ENCODE data around the gene CRHR1. TPM values are rescaled to one million over a fixed set of nuclear protein-coding genes. Genes with fewer than 3 reads are reported as not detected.

The CRHR1 gene
- polyA plus RNA-seq, 1 of the 3 experiments (the other 2 are of a cell fraction), result 0.13 TPM

DNA sequence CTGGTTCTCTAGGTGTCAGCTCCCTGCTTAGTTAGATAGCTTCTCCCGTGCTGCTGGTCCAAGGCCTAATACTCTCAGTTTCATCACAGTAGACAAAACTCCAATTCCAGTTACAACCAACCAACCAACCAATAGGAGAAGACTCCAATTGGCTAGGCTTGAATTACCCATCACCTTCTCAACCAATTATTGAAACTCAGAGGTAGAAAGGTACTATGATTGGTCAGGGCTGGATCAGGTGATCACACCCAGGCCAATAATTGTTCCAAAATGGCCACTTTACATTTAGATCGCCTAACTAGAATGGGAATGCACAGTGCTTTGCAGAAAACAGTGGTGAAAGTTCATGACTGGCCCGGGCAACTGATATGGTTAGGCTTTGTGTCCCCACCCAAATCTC, 49.5 kb upstream of the CRHR1 start:
- Histone ChIP-seq H2AFZ (ENCODE audit: low read depth) (no peak overlapping the region), H3F3A (replicated peaks; ENCODE audit: insufficient read depth) (no peaks in the 10 kb centered on the region), H3K9ac (no peak overlapping the region), H3K36me3 (replicated peaks in 1 of 2; ENCODE audit: control insufficient read depth in 1 of 2, insufficient read depth in 2 of 2, low read length in 1 of 2) (peaks cover 0 to 8% of the 10 kb centered on the region in 2 experiments), H3K9me3 (no peaks in the 10 kb centered on the region), H3K27me3 (ENCODE audit: insufficient read depth) (no peaks in the 10 kb centered on the region), H3K9me2 (no peaks in the 10 kb centered on the region), H4K20me1 (ENCODE audit: insufficient read depth) (no peaks in the 10 kb centered on the region), H3K27ac (ENCODE audit: low read depth in 2 of 2, low read length in 1 of 2) (no peak overlapping the region), H3K4me2 (no peak overlapping the region), H3K4me1 (ENCODE audit: control insufficient read depth in 1 of 2, insufficient read depth in 2 of 2, low read depth in 1 of 2, low read length in 1 of 2) (no peaks in the 10 kb centered on the region), H3K4me3 (ENCODE audit: low read depth in 2 of 2, low read length in 1 of 2) (no peak overlapping the region), H3K79me2 (ENCODE audit: insufficient read depth) (no peaks in the 10 kb centered on the region)
- ChIA-PET POLR2A (no interaction called here), CTCF (interaction anchor here (1.7 to 2.4 kb wide), 3 partner anchors 13 to 97 kb away, joined by 6 to 10 read pairs (median 8); no protein-coding TSS in a partner anchor)
- DNase-seq, result no peak
- 12% methylated on average over 3 of the region's 3 CpGs for WGBS (ENCODE audit: low lambda C conversion rate)
- no peak for TF ChIP-seq MXI1 (IDR thresholded peaks at IDR 0.05; ENCODE audit: low read depth, low read length)
- TF ChIP-seq, protein P1, sequence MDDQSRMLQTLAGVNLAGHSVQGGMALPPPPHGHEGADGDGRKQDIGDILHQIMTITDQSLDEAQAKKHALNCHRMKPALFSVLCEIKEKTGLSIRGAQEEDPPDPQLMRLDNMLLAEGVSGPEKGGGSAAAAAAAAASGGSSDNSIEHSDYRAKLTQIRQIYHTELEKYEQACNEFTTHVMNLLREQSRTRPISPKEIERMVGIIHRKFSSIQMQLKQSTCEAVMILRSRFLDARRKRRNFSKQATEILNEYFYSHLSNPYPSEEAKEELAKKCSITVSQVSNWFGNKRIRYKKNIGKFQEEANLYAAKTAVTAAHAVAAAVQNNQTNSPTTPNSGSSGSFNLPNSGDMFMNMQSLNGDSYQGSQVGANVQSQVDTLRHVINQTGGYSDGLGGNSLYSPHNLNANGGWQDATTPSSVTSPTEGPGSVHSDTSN (IDR thresholded peaks at IDR 0.05), result no peak
- no peak for TF ChIP-seq EP300 (IDR thresholded peaks at IDR 0.05; ENCODE audit: borderline replicate concordance in 1 of 2, low read depth in 1 of 2, low read length in 1 of 2)

DNA sequence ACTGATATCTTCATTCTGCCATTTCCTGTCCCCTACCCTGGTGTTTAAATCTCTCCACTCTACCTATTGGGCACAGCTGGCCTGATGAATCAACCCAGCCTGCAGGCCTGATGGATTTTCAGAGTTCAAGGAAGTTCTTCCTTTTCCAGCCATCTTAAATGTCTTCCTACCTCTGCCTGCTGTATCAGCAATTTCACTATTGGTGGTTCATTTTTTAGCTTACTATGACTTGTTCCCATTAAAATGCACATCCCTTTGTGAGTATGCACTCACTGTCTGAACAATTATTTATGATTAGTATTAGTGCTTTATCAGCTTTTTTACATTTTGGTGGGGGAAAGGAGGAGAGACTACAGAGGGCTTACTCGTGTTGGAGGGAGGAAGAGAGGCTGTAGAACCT, 48.6 kb upstream of the CRHR1 start:
- ChIA-PET POLR2A (no interaction called here), CTCF (interaction anchor here (1.7 to 2.2 kb wide), 2 partner anchors 95 to 96 kb away, joined by 6 to 8 read pairs; no protein-coding TSS in a partner anchor)
- no peak for TF ChIP-seq YY1 (IDR thresholded peaks at IDR 0.05; ENCODE audit: low read depth)
- TF ChIP-seq SMC3 (IDR thresholded peaks at IDR 0.05; ENCODE audit: low read depth, low read length), result no peak
- TF ChIP-seq FOXM1 (IDR thresholded peaks at IDR 0.05; ENCODE audit: low read depth), result no peak
- TF ChIP-seq, protein P2, sequence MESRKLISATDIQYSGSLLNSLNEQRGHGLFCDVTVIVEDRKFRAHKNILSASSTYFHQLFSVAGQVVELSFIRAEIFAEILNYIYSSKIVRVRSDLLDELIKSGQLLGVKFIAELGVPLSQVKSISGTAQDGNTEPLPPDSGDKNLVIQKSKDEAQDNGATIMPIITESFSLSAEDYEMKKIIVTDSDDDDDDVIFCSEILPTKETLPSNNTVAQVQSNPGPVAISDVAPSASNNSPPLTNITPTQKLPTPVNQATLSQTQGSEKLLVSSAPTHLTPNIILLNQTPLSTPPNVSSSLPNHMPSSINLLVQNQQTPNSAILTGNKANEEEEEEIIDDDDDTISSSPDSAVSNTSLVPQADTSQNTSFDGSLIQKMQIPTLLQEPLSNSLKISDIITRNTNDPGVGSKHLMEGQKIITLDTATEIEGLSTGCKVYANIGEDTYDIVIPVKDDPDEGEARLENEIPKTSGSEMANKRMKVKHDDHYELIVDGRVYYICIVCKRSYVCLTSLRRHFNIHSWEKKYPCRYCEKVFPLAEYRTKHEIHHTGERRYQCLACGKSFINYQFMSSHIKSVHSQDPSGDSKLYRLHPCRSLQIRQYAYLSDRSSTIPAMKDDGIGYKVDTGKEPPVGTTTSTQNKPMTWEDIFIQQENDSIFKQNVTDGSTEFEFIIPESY (IDR thresholded peaks at IDR 0.05; ENCODE audit: borderline replicate concordance, low read depth), result no peak
- no peak for TF ChIP-seq NRF1 (IDR thresholded peaks at IDR 0.05; ENCODE audit: low read depth, low read length)
- TF ChIP-seq, protein P3, sequence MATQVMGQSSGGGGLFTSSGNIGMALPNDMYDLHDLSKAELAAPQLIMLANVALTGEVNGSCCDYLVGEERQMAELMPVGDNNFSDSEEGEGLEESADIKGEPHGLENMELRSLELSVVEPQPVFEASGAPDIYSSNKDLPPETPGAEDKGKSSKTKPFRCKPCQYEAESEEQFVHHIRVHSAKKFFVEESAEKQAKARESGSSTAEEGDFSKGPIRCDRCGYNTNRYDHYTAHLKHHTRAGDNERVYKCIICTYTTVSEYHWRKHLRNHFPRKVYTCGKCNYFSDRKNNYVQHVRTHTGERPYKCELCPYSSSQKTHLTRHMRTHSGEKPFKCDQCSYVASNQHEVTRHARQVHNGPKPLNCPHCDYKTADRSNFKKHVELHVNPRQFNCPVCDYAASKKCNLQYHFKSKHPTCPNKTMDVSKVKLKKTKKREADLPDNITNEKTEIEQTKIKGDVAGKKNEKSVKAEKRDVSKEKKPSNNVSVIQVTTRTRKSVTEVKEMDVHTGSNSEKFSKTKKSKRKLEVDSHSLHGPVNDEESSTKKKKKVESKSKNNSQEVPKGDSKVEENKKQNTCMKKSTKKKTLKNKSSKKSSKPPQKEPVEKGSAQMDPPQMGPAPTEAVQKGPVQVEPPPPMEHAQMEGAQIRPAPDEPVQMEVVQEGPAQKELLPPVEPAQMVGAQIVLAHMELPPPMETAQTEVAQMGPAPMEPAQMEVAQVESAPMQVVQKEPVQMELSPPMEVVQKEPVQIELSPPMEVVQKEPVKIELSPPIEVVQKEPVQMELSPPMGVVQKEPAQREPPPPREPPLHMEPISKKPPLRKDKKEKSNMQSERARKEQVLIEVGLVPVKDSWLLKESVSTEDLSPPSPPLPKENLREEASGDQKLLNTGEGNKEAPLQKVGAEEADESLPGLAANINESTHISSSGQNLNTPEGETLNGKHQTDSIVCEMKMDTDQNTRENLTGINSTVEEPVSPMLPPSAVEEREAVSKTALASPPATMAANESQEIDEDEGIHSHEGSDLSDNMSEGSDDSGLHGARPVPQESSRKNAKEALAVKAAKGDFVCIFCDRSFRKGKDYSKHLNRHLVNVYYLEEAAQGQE (IDR thresholded peaks at IDR 0.05; ENCODE audit: low read depth, low read length), result no peak
- TF ChIP-seq EZH2phosphoT487 (IDR thresholded peaks at IDR 0.05; ENCODE audit: borderline replicate concordance, low read depth), result no peak
- no peak for TF ChIP-seq RAD21 (IDR thresholded peaks at IDR 0.05; ENCODE audit: low read length)
- H3K27ac ChIP-seq (ENCODE audit: low read depth in 2 of 2, low read length in 1 of 2), result no peak overlapping the region
- no peak overlapping the region for H2AFZ ChIP-seq (ENCODE audit: low read depth)
- DNase-seq, result no peak
- no peak overlapping the region for H3K4me3 ChIP-seq (ENCODE audit: low read depth in 2 of 2, low read length in 1 of 2)
- H3K4me2 ChIP-seq, result no peak overlapping the region
- H3K79me2 ChIP-seq (ENCODE audit: insufficient read depth), result no peaks in the 10 kb centered on the region
- H3K27me3 ChIP-seq (ENCODE audit: insufficient read depth), result no peaks in the 10 kb centered on the region
- no peaks in the 10 kb centered on the region for H4K20me1 ChIP-seq (ENCODE audit: insufficient read depth)
- peaks cover 0 to 8% of the 10 kb centered on the region in 2 experiments for H3K36me3 ChIP-seq (replicated peaks in 1 of 2; ENCODE audit: control insufficient read depth in 1 of 2, insufficient read depth in 2 of 2, low read length in 1 of 2)
- no peaks in the 10 kb centered on the region for H3K9me3 ChIP-seq
- H3K9ac ChIP-seq, result no peak overlapping the region
- no peaks in the 10 kb centered on the region for H3K9me2 ChIP-seq
- H3K4me1 ChIP-seq (ENCODE audit: control insufficient read depth in 1 of 2, insufficient read depth in 2 of 2, low read depth in 1 of 2, low read length in 1 of 2), result peaks cover 0 to 2% of the 10 kb centered on the region in 2 experiments; a peak in 1 of 4 replicates
- 41% methylated on average over 1 of the region's 1 CpG for WGBS (ENCODE audit: low lambda C conversion rate)
- no peaks in the 10 kb centered on the region for H3F3A ChIP-seq (replicated peaks; ENCODE audit: insufficient read depth)

Measured in SK-N-SH (cell line).